HG02798 (cell line): ENCODE measurements around the gene MPST.

Experiments
- ATAC-seq: cut with Tn5 transposase; IDR thresholded peaks from one replicate; pipeline ENCODE4 v1.9.1; 2021; ENCODE audit warnings: mild to moderate bottlenecking; ENCODE audit not compliant: unreplicated experiment, poor library complexity

The MPST gene

DNA sequence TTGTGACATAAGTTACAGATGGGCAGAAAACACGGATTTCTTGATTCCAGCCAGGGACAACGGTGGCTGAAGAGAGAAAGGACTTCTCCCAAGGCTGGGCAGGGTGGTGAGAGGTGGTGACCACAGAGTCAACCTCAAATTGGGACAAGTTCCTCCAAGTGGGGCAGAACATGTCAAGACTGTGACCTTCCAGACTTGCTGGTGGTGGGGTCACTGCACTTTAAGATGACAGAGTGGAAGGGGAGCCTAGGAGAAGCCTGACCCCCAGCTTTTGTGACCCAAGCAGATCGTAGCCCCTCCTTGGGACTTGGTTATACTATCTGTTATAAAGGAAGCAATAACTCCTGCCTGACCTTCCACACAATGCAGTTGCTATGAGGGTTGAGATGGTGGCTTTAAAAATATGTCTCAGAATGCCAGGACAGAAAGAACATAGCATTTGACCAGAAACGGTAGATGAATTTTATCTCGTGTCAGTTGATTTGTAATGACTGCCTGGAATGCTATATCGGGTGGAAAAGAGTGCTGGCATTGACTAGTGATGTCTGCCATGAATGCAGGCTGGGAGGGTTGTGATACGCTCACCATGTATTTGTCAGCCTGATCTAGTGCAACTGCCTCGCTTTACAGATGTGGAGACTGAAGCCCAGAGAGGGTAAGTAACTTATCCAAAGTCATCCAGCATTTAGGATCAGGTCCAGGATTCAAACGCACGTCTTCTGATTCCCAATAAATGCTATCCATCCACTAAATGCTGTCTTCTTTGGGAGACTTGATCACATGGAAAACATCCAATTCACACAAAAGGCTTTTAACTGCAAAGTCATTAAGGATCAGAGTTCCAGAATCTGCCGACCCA, 18.6 kb upstream of the MPST start:
- no peak for ATAC-seq

DNA sequence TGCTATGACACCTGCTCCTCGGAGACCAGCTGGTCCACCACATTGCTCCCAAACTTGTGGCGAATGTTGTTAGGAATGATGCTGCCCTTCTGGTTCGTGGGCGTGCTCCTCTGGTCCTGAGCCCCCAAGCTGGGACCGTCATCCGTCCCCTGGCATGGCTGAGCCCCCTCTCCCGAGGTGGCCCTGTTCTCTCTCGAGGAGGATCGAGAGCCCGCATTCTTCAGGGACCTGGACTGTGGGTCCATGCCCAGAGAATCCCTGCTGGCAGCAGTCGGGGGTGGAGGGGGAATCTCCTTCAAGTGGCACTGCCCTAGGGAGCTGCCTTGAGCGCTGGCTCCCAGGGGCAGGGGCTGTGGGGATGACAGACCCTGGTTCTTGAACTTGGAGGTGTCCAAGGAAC, 17.7 kb upstream of the MPST start:
- no peak for ATAC-seq

DNA sequence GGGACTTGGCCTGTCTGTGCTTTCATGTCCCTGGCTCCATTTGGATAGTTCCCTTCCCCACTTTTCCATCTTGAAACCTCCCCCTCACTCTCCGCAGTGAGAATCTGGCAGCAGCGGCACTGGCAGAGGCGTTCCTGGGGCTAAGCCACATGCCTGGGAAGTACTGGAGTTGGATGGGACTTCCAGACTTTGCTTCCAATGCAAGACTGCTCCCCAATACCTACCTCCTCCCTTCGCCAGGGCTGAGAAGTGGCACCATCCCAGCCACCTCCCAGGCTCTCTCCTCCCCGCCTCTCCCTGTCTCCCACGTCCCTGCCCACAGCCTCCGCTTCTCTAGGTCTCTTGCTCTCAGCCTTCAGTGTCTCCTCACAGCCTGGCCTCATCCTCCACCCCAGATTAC, 16.9 kb upstream of the MPST start:
- no peak for ATAC-seq

DNA sequence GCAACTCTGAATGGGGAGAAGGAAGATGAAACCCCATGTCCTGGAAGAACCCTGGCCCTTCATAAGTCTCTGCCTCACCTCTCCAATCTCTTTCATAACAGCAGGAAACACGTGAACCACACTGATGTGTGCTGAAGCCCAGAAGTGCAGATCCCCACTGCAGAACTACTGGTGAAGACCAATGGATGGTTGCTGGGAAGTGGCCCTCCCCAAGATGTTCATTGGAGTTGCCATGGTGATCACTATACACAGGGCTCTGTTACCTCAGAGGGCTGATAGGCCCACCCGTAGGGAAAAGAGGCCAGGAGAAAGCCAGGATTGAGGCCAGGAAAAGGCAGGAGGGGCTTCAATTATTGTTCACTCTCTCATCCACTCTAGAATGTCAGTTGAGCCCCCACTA, 11.9 kb upstream of the MPST start:
- ATAC-seq = no peak

DNA sequence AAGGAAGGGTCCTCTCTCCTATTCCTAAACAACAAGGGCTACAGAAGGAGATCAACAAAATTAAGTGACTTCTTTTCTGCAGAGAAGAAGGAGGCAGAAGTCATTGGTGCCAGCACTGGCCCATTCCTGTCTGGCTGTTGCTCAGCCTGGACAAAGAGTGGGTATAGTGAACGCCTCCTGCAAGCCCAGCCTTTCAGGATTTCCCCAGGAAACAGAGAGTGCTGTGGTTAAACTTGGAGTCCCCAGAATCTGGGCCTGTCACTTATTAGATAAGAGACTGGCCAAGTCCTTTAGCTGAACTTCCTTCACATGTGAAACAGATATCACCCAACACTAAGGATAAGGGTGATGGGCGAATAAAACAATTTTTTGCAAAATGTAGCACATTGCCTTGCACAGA, 11.2 kb upstream of the MPST start:
- ATAC-seq = no peak

DNA sequence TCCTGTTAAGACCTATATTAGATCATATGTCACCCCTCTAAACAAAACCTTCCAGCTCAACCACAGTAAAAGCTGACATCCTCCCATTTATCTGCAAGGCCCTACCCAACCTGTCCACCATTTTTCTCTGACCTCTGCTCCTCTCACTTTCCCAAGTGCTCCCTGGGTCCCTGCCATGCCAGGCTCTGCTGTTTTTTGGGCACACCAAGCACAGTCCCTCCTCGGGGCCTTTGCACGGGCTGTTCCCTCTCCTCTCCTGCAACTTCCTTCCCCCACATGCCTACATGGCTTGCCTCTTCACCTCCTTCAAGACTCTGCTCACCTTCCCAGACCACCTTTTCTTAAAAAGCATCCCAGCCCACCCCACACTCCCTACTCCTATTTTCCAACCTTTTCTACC, 10.1 kb upstream of the MPST start:
- no peak for ATAC-seq

DNA sequence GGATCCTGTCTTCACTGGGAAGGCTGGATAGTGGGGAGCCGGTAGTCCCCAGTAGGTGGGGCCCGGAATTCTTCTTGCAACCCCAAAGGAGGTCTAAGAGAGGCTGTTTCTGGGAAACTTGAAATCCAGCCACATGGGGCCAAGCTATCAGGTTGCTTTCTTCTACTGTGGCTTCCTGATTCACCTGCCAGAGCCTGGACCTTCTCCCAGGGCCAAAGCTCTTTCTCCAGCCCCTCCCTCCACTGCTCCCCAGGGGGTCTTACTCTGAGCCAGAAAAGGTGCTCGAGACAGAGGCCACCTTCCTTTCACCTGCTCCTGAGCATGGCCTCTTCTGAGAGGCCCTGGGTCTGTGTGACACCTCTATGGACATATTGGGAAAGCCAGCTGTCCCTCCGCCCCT, 9.4 kb upstream of the MPST start:
- no peak for ATAC-seq

DNA sequence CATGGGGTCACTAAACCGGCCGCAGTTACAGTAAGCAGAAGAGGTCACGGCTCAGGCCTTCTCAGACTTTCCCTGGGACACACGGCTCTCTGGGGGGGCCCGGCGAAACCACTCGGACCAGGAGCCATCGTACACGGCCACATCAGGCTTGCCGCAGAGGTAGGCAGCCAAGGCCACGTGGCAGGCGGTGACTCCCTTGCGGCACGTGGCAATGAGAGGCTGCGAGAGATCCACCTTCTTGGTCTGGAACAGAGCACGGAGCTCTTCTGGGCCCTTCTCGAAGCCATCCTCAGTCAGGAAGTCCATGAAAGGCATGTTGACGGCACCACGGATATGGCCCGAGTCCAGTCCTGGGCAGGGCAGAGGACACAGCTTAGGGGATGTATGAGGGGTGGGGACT, 8.6 kb upstream of the MPST start:
- ATAC-seq = no peak

DNA sequence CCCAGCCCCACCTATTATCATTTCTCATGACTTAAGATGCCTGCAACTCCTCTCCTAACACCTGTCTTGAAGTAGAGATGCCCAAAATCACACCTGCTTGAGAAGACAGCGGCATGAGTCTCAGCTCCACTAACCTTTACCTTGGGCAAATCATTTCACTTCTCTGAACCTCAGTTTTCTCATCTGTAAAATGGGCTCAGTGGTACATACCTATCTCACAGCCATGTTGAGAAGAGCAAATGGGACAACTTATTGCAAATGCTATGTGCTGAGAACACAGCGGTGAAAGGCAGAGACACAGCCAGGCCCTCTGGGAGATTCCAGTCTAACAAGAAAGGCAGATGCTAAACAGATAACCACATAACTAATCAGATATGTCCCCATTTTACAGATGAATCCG, 8.1 kb upstream of the MPST start:
- ATAC-seq = no peak

DNA sequence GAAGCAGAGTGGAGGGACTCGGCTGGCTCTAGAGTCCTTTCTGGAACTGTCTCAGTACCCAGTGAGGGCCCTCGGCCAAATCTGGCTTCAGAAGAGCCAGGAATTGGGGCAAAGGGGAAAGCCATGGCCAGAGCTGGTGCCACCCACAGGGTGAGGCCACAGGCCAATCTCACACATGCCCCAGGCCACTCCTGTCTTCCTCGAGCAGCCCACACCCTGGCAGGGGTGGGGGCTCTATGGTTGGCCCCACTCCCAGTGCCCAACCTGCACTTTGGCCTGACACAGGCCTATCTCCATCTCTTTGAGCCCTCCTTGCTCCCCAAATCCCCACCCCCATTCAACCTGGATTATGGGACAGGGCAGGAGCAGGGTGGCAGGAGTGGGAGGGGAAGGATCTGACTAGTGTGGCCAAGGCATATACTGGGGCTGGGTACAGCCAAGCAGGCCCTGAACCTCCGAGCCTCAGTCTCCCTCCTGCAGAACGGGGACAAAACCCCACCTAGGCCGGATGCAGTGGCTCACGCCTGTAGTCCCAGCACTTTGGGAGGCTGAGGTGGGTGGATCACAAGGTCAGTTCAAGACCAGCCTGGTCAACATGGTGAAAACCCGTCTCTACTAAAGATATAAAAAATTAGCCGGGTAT, 7.2 kb upstream of the MPST start:
- no peak for ATAC-seq

DNA sequence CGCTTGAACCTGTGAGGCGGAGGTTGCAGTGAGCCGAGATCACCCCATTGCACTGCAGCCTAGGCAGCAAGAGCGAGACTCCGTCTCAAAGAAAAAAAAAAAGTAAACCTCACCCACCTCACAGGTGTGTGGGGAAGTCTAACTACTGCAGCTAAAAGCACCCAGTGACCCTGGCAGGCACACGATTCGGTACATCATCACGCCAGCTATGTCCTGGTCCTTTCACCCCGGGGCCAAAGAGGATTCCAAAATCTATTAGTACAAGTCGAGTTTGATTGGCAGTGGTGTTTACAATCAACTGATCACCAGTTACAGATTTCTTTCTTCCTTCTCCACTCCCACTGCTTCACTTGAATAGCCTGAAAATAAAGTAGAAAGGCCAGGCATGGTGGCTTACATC, 6.6 kb upstream of the MPST start:
- no peak for ATAC-seq

DNA sequence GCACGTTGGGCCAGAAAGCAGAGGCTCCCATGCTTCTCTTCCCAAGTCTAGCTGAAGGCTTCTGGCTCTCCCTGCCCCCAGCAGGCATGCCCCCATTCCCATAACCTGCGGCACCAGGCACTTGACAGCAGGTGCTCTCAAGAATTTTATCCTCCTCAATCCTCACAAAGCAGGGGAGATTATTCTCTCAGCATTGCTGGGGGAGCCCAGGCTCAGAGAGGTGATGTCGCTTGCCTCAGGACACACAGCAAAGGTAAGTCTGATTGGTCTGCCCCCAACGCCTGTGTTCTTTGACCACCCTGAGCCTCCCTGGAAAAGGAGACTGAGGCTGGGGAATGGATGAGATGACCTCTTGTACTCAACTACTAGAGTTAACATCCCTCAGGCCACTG, 5.1 kb upstream of the MPST start:
- no peak for ATAC-seq

DNA sequence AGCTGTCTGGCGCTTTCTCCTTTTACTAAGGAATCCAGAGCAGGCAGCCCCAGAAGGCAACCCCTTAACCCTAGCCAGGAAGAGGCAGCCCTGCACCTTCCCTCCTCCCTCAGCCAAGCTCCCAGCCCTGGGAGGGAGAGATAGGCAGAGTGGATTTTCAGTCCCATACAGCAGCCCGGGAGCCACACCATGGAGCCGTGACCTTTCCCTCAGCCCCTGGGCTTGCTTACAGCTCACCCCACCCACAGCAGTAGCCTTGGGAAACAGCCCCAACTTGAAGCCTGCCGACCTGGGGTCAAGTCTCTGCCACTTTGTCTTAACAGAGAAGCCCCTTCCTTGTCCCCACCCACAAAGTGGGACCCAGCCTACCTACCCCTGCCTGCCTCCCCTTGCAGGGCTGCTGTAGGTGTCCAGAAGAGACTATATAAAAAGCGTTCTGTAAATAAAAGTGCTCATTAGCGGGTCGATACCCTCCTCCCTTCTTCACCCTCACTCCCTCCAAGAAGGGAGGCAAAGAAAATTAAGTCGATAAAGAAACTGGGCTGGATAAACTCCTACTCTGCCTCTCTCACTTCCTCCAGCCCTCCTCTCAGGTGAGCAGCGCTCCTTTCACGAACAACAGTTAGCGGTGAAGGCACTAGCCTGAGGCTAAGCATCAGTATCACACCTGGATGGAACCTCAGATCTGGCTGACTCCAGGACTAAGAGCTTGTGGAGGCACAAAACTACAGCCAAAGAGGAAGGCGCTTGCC, 4.5 kb upstream of the MPST start:
- no peak for ATAC-seq

DNA sequence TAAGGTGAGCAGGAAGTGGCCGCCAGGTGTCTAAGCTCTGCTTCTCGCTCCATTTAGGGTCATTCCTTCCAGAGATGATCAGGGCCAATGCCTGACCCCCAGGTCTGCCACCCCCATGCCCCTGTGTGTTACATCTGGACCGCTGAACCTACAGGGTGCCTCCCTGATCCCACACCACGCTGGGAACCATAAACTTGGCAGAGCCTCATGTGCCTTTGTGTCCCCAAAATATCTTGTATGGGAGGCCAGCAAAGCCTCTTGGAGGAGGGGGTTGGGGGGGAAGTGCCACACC, 4.0 kb upstream of the MPST start:
- ATAC-seq = no peak

DNA sequence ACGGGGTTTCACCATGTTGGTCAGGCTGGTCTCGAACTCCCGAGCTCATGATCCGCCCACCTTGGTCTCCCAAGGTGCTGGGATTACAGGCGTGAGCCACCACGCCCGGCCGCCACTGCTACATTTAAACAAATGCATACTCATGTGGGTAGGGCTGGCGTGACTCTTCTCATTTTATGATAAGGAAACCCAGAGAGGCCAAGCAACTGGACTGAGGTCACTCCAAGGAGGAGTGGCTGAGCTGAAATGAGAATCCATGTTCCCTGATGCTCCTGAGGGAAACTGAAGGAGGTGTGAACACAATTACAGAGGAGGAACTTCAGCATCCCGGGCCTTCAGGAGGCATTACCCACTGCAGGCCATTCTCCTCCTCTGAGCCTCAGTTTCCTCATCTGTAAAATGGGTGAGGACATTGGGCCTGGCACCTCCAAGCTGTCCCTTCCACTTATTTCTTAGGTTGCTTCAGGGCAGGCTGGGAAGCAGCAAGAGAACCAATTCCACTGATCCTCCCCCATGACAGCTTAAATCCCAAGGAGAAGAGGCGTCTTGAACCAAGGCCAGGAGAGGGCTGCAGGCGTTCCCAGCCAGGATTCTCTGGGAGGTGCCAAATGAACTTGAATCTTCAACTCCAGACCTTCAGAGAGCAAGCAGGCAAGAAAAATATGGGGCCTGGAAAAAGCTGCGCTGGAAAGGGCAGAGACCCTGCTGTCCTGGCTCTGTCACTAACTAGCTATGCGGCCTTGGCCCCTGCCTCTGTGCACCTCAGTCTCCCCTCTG, 3.2 kb upstream of the MPST start:
- ATAC-seq = no peak

DNA sequence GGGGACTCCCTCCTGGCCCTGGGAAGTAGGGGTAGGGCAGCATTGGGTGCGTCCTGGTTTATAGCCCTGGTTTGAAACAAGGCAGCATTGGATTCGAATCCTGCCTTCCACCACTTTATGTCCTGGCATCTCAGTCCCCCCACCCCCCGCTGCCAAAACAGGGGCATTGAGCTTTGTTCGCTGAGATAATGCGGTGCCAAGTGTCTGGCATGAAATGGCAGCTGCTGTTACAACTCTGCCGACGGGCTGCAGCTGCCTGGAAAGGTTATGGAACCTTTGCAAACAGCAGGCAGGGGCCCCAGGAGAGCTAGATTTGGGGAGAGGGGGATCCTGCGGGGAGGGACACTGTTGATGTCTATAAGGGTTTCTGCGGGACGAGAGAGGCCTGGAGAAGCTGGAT, 2.2 kb upstream of the MPST start:
- ATAC-seq = no peak

DNA sequence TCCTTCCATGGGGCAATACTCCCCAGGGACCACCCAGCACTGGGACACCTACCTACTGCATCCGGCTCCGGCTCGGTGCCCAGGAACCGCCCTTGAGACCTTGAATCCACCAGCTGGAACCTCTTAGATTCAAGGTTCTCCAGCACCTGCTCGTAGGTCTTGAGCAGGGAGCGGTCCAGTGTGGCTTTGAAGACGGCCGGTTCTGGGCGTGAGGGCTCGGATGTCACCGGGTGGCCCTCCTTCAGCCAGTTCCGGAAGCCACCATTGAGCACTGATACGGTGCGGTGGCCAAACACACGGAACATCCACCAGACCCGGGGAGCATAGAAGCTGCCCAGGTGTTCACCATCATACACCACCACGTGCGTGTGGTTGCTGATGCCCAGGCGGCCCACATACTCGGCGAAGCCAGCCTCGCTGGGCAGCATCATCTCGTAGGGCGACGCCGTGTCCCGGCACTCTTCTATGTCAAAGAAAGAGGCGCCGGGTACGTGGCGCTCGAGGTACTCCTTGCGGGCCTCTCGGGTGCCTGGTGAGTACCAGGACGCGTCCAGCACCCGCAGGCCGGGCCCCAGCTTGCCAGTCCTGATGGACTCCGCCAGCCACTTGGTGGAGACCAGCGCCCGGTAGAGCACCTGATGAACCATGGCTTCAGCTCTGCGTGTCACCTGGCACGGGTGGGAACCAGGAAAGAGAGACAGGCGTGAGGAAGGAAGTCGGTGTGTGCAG, 1.3 kb upstream of the MPST start:
- ATAC-seq = no peak

DNA sequence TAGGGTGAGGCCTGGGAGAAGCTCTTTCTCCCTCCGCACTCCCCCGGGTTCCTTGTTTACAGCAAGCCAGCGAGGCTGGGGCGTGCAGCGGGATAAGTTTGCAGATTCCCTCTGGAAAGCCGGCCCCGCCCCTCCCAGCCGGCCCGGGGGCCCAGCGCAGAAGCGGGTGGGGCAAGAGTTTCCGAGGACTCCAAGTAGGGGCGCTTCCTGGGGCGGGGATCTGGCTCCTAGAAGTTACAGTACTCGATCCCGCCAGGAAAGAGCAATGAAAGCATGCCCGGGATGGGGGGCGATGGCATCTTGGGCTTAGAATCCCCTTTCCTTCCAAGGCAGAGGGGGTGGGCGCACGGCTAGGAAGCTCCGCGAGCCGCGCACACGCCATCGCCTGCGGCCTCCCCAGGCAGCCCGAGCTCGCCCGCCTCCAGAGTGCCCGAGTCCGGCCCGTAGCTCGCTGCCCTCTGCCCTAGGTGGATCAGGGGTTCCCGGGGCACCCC, 680 bp upstream of the MPST start:
- peak; percentile 25 for ATAC-seq

DNA sequence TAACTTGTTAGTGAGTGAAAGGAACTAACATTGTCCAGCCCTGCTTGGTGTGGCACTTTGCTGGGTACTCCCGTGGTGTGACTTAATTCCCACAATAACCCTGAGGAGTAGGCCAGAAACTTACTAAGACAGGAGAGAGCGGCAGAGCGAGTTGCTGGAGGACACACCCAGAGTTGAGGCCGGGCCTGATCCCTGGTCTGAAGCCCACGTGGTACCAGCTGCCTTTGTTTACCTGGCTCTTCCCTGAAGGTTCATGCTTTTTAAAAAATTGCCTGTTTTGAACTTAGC, 594 bp downstream of the MPST start:
- ATAC-seq = no peak

DNA sequence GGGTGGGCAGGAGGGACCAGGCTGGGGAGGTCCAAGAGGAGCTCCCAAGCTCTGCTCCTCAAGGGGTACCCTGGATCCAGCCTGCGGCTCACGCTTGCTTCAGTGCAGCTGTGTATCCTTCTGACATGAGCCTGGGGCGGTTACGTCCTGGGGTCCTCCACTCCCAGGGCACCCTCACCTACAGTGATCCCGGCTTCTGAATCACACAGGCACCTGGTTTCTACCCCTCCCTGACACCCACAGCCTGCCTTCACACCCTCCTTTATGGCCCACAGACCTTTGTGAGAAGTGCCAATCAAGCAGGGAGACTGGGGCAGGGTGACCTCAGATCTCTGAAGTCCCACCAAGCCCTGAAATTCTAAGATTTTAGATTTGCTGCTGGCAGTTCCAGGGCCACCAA, 1.5 kb downstream of the MPST start:
- ATAC-seq = no peak
